Middle frontal gyrus (tissue), 1 donor: ENCODE measurements around the gene MOSPD3.
"Not testable (repeated sequence)": the region's sequence is repeated elsewhere in the genome, so short reads cannot be mapped to it uniquely, and the experiment has no call there.

ENCODE experiments used
- DNase-seq: peaks from one replicate; pipeline ENCODE4 v3.0.0-alpha.2; 2015; ENCODE audit warnings: low spot score; ENCODE audit errors: extremely low spot score

Gene MOSPD3, protein sequence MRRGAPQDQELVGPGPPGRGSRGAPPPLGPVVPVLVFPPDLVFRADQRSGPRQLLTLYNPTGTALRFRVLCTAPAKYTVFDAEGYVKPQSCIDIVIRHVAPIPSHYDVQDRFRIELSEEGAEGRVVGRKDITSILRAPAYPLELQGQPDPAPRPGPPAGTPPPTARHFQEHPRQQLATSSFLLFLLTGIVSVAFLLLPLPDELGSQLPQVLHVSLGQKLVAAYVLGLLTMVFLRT

DNA sequence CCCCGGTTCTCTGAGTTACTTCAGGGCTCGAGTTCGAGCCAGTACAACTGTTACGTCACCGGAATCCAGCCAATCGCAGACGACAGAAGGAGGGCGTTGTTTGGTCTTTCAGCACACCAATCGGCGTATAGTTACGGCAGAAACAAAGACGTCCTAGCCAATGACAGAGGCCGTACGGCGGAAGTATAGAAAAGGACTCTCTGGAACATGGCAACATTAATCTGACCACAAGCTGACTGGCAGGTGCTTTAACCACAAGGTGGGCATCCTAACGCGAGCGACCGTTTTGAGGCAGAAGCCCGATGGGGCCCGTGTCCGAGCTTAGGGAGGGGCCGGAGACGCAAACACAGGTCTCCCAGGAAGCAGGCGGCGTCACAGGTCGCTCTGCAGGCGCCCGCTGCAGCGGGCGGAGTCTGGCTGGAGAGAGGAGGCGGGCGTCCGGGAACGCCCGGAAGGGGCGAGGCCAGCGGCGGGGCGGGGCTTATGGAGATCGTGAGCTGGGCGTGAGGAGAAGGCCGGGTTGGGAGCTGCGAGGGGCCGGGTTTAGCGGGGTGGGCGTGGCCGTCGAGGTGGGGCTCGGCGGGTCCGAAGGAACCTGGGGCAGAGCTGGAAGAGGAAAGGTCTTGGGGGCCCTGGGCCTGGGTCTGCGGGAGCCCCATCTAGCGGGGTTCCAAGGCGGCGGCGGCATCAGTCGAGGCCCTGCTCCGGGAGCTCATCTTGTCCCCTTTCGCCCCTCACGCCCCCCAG is at the start of gene MOSPD3:
Gene MOSPD3 (plus strand): TSS at position 558 of the 747 bp plus-strand sequence. CDS start 252 bp downstream, outside the sequence.
- DNase-seq, result peak; percentile 99

DNA sequence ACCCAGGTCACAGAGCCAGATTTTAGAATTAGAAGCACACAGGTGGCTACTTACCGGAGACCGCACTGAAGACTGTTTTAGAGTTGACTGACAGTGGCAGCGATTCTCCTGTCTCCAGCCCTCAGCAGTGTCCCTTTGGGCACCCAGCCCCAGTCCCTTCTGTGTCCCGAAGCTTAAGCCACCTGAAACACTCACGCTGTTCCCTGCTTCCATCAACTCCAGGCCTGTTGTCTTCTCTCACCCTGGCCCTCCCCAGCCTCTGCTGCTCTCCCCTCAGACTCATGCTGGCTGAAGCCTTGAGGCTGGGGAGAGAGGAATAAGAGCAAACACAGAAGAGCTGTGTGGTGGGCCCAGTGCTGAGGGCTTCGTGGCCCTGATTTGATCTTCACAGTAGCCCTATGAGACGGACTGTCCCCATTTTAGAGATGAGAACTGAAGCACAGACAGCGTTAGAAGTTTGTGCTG is 49.2 kb upstream of the MOSPD3 start:
- no peak for DNase-seq

DNA sequence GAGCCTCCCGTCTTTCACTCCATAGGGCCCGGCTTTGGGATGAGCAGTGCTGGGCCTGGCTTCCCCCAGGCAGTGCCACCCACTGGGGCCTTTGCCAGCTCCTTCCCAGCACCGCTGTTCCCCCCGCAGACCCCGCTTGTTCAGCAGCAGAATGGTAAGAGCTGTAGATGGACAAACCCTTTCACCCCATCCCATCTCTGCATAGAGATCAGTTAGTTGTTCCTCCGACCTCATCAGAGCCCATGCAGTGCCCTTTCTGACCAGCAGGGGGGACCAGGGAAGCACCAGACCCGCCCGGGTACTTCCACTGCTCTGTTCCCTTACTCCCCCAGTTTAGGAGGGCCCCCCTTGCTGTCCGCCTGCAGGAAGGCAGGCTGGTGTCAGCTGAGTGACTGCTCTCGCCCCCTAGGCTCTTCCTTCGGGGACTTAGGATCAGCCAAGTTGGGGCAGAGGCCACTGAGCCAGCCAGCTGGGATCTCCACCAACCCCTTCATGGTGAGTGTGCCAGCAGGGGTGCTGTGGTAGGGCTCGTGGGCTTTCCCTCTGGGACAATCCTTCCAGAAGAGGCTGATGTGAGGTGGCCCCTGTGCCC is 48.4 kb upstream of the MOSPD3 start:
- no peak for DNase-seq

DNA sequence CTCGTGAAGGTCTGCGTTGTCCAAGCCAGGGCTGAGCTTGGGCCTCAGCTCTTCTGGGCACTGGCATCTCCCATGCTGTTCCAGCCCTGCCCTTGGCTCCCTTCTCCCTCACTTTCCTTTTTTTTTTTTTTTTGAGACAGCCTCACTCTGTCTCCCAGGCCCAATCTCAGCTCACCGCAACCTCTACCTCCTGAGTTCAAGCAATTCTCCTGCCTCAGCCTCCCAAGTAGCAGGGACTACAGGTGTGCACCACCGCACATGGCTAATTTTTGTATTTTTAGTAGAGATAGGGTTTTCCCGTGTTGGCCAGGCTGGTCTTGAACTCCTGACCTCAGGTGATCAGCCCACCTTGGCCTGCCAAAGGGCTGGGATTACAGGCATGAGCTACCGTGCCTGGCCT is 47.9 kb upstream of the MOSPD3 start:
- not testable (repeated sequence) for DNase-seq

DNA sequence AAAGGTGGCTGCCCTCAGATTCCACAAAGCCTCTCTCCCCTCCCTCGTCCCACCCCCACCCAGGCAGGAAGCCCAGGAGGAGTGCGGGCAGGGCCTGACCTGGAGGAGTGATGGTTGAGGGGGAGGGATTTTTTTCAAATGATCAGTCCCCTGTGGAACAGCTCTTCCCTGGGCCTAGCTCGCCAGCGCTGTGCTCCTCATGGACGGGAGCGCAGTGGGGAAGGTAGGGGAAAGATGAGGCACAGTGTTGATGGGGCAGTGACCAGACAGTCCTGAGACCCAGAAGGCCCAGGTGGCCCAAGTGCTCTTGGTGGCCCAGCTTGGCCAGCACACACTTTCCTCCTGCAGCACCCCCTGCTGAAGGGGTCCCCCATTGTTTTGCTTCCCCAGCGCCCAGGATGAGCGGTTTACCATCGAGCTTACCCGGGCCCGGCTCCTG is 47.2 kb upstream of the MOSPD3 start:
- no peak for DNase-seq

DNA sequence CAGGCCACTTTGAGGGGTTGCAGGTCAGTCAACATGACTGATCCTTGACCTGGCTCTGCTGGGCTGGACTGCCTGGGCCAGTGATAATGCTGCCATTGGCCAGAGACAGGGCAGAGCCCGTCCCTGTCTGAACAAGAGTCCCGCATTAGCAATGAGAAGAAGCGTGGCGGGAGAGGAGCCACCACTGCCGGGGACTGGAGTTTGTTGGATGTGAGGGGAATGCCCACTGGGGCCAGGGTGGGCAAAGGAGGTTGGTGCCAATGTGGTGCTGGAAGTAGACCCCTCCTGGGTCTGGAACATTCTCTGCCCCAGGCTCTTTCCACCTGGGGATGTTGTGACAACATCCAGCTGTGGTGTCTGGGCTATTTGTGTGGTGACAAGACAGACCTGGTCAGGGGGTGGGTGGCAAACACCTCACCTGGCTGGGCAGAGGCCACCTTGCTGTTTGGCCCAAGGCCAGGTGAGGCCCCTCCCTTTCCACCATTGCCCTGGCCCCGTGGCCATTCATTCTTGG is 46.3 kb upstream of the MOSPD3 start:
- no peak for DNase-seq

DNA sequence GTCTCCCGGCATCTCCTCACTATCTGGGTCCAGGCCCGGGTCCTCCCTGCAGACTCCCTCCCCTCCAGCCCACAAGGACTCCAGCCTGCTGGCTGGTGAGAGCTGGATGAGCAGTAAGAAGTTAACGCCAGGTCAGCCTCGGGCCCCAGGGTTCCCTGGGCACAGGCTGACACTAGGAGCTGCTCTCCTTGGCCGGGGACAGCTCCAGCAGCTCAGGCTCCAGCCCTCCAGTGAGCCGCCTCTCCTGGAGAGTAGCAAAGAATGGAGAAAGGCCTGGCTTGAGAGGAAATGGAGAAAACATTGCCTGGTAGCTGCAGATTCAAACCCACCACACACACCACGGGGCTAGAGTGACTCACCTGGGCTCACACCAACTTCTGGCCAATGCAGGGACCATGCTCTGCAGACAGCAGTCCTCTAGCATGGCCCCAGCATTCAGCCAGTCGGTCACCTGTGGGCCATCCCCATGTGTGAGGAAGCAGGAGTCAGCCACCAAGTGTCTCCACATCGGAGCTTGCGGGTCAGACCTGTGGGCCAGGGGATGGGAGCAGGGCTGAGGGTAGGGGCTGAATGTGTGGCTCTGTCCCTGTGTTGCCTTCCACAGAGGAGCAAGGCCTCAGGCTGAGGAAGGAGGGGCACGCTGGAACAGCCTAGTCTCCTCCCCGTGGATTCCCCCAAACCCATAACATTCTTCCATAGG is 45.2 kb upstream of the MOSPD3 start:
- no peak for DNase-seq

DNA sequence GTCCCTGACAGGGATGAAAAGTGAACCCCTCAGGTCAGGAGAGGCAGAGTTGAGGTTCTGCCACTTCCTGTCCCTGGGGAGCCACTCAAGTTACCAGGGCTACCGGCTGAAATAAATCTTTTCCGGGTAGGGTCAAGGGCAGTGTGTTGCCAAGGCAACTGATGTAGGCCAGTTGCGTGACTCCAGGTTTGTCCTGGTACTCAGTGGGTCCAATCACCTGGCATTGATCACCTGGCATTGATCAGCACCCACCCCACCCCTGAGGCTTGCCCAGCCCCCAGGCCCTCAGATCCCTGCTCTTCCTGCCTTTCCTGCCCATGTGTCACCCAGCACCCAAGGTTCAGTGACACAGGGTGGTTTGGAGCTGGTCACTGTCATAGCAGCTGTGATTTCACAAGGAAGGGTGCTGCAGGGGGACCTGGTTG is 44.6 kb upstream of the MOSPD3 start:
- no peak for DNase-seq

DNA sequence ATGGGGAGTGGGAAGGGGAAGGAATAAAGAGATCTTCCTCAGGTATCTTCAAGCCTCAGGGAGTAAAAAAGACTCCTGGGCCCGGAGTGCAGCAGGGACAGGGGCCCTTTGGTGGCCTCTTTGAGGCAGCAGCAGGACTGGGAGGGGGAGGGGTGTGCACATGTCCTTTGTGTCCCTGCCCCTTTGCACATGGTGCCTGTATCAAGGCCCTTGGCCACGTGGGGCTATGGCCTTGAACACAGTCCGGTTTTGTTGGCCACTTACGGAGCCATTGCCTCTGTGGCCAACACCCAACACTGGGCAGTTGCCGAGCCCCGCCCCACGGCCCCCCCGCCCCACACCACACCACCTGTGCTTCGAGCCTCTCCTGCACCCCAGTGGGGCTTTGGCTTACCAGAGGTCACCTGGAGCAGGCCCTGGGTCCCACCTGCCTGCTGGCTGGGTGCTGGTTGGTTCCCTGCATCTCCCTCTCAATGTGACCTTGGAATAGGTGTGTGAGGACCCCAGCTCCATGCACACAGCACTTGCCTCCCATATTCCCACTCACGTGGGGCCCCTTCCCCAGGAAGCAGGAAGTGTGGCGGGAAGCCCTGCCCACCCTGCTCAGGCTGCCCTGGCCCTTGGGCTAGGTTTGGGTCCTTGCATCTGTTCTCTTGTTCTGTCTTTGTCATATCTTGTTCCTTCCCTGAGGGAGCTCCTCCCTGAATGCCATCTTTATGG is 44.0 kb upstream of the MOSPD3 start:
- no peak for DNase-seq

DNA sequence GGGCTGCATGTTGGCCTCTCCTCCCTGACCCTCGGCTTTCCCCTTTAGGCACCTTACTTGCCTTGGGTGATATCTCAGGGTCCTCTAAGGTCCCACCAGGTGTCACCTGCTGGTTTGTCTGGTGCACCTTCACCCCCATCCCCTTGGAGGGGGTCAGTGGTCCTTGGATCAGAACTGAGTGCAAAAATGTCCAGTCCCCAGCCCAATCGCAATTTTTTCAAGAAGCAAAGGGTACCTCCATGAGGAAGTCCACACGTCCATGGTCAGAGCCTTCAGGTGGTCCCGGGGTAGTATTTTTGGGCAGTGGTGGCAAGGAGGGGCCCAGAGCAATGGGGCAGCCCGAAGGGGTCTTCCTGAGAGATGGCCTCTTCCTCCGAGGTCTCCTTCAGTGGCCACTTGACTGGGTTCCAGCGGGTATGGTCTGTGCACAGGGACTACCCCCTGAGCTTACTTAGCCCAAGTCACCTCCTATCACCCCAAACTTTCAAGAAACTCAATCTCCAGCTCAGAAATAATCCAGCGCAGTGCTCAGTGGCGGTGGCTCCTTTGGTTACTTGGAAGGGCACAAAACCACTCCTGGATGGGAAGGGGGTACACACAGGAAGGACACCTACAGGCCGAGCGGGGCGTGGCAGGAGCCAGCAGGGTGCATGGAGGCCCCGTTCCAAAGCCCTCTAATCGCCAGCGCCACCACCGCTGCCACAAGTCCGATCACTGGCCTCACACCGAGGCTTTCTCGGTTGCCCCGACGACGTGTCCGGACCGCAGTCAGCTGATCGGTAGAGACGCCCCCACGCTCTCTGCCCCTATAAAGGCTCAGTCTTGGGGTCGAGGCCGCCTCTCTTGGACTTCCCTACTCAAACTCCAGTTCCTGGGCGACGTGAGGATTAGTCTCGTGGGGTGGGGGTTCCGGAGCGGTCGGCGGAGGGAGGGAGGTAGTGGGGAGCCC is 43.2 kb upstream of the MOSPD3 start:
- DNase-seq, result no peak

DNA sequence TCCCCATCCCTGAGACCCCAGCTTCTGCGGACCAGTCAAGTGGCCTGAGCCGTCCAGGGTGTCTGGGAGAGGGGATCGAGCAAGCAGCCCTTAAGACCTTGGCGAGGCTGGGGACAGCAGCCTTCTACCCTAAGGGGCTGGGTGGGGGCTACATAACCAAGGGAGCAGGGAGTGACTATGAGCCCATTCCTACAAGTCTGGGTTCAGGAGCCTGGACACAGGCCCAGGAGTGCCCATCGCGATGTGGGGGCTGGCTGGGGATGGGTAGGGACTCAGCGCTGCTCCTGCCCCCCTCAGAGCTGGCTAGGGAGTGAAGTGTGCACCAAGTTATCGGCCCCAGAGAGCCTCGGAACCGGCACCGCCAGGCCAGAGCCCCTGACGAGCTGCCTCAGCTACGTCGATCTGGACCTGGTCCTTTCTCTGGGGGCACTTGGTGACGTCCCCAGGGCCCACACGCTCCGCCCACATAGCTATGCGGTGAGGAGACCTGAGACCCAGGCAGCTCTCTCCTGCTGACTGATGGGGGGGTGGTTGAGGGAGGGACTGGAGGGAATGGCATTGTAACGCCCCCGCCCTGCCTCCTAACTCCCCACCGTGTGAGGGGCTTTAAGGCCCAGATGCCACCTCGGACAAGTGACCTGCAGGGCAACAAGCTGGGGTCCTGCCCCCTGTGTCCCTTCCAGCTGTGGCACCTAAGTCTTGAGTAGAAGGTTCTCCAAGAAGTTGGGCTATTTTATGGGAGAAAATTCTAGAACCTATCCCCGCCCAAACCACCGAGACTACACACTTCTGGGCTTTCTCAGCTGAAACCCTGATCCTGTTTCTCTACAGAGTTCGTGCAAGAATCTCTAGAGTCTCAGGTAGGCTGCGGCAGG is 41.1 kb upstream of the MOSPD3 start:
- DNase-seq, result no peak

DNA sequence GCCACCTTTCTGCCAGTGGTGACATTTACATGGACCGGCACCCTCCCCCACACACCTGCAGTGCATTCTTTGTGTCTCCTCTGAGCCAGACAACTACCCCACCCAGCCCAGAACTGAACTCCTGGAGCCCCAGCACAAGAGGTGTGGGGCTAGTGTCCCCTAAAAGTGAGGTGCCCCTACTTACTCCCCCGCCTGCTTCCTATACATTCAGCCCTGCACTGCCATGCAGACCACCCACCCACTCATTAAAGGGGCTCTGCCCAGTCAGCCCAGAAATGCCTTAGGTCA is 40.6 kb upstream of the MOSPD3 start:
- DNase-seq, result no peak

DNA sequence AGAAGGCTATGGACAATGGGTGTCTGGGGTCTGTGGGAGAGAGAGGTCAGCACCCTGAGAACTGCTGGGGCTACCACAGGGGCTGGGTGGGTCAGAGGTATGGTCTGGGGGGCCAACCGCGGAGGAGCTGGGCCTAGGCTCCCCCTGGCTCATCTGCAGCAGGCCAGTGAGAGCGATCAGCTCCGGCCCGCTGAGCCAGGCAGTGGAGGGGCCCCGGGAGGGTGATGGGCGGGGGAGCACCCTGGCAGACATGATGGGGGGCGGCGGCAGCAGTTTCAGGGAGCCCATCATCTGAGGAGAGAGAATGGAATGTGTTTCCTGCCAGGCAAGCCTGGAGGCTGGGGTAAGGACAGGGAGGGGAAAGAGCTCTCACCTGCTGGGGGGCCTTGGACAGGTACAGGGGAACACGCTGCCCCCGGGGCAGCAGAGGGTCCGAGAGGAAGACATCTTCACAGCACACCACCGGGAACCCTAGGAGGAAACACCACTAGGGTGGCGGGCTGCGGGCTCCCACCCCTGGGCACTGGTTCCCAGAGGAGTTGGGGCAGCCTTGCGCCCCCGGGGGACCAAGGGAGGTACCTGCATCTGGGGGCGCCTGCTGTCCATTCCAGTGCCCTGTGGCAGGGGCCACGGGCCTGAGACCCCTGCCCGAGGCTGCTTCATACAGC is 39.9 kb upstream of the MOSPD3 start:
- no peak for DNase-seq

DNA sequence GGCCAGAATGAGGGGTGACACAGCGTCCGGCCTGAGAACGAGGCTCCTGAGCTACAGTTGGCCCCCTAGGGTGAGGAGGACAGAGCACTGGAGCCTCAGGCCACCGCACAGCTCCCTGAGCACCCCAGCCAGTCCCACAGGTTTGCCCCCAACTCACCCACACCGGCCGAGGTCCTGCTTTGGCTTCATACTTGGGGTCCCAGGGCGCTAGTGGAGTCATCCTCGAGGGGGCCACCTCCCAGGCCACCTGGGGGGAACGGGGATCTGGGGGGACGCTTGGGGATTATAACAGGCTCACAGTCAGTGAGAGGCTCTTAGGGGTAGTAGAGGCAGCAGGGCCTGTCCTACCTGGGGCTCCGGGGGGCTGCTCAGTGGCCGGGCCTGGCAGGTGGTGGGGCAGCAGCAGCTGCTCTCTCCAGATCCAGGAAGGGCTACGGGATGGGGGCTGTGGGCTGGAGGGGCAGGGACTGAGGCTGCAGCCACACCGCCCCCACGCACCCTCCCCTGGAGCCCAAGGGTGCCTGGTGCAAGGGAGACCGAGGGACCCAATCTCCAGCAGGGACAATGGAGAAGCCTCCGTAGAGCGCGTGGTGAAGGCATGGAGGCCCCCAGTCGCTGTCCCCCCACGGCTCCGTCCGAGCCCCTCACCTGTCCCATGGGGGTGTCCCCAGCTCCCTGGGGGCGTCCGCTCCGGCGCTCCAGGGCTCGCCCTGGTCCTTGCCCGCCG is 39.2 kb upstream of the MOSPD3 start:
- DNase-seq, result no peak

DNA sequence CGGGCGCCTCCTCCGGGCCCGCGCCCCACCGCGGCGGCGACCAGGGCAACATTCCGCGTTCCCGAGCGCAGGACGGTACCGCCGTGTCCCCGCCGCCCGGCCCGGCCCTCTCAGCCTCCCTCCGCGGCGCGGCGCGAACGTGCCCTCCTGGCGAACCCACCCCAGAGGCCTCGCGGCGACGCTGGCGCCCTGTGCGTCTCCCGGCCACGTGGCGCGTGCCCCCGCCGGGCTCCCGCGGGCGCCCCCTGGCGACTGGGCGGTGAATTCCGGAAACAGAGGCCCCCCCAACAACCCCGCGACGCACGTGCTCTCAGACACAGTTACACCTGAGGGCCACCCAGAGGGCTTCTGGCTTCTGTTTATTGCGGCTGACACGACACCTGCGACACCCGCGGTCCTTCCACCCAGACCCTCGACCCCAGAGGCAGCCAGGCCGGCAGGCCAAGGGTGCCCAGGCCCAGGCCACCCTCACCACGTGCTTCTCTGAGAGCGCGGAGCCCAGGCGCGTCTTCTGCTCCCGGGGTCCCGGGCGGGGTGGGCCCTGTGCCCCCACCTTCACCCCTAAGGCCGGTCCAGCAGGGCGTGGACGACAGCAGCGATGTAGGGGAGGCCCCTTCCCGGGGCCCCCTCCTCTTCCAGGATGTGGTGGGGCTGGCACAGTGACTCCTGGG is 38.5 kb upstream of the MOSPD3 start, which contains the start of gene SAP25:
Gene SAP25 (minus strand): TSS at position 210 of the 671 bp plus-strand sequence. CDS start 158 bp downstream, at position 52.
- no peak for DNase-seq

DNA sequence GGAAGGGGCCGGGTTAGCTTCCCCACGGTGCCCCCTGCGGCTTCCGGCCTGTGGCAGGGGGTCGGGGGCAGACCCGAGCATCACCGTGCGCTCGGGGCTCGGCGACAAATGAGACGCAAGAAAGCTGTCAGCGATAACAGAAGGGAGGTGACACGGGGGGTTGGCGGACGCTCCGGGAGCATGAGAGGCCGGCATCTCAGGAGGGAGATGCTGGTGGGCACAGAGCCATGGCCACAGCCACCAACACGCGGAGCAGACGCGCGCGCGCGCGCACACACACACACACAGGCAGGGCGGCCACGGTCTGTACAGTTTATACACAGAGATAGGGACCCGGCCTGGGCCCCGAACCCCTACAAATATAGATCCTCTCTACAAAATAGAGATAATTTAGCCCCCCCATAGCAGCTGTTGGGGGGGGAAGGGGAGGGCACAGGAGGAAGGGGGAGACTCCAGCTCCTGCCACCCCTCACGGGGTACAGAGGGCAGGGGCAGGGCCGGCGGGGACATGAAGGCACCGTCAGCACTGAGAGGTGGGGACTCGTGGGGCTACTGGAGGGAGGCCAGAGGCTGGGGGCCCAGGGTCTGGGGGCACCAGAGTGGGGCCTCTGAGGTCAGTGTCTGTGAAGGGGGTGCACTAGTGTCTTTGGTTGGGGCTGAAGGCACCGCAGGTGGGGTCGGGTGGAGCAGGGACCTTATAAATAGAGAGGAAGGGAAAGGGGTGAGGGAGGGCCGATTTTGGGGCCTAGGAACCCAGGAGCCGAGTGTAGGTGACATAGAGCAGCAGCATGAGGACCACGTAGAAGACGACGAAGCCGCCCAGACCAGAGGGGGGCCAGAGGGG is 37.8 kb upstream of the MOSPD3 start:
- DNase-seq, result no peak
